ENCODE data around the gene ADAMTS14.

DNA sequence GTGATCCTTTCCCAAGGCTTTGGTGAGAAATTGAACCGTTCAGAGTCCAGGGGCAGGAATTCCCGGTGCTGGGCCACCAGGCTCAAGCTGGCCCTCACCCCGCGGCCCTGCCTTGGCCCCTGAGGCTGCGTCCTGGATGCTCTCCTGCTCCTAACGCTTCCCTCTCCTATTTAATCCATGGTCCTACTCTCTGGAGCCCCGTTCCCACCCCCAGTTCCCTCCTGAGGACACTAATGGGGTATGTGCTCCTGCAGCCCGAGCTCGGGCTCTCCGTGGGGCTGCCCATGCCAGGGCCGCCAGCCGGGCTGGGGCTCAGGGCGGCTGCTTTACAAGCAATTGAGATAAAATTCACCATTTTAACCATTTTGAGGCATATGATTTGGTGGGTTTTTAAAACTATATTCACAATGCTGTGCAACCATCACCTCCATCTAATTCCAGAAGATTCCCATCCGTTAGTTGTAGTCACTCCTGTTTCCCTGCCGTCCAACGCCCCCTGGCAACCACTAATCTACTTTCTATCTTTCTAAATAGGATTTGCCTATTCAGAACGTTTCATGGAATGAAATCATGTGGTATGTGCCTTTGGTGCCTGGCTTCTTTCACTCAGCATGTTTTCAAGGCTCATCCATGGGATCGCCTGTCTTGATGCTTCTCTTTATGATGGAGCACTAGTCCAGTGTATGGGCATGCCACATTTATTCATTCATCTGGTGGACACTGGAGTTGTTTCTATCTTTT is 33.0 kb downstream of the ADAMTS14 start:
- TF ChIP-seq, protein P1, sequence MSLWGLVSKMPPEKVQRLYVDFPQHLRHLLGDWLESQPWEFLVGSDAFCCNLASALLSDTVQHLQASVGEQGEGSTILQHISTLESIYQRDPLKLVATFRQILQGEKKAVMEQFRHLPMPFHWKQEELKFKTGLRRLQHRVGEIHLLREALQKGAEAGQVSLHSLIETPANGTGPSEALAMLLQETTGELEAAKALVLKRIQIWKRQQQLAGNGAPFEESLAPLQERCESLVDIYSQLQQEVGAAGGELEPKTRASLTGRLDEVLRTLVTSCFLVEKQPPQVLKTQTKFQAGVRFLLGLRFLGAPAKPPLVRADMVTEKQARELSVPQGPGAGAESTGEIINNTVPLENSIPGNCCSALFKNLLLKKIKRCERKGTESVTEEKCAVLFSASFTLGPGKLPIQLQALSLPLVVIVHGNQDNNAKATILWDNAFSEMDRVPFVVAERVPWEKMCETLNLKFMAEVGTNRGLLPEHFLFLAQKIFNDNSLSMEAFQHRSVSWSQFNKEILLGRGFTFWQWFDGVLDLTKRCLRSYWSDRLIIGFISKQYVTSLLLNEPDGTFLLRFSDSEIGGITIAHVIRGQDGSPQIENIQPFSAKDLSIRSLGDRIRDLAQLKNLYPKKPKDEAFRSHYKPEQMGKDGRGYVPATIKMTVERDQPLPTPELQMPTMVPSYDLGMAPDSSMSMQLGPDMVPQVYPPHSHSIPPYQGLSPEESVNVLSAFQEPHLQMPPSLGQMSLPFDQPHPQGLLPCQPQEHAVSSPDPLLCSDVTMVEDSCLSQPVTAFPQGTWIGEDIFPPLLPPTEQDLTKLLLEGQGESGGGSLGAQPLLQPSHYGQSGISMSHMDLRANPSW (CRISPR knock-in tag; conservative IDR thresholded peaks at IDR 0.05; ENCODE audit: low read depth): no peak
- TF ChIP-seq ZNF423 (CRISPR knock-in tag; IDR thresholded peaks at IDR 0.05) (no peak), SMAD4 (CRISPR knock-in tag; IDR thresholded peaks at IDR 0.05) (no peak)

Measured in WTC11 (cell line).